WTC11 (cell line): ENCODE results near the gene CASD1. TPM values are rescaled to one million over a fixed set of nuclear protein-coding genes. Genes with fewer than 3 reads are reported as not detected.

ENCODE experiments used
- ATAC-seq: fragments of 200-7000 bp; cut with Tn5 transposase; 2 replicates; pipeline ENCODE4 v1.10.0; 2021; ENCODE audit warnings: mild to moderate bottlenecking, moderate library complexity
- CTCF ChIA-PET: fragments of 300-600 bp; sonication (Branson Sonifier 250); formaldehyde crosslinking; loops from one replicate; lab custom pipeline; 2021; ENCODE audit warnings: antibody characterized with exemption; lab: Charles Lee
- POLR2A ChIA-PET: fragments of 350-600 bp; sonication (Branson Sonifier 250); formaldehyde crosslinking; loops from one replicate; lab custom pipeline; 2021; ENCODE audit warnings: antibody characterized with exemption; lab: Charles Lee
- DNase-seq: peaks from one replicate; pipeline ENCODE4 v3.0.0; 2021; ENCODE audit warnings: low spot score
- H3K27ac Mint-ChIP-seq: 2 replicates; pipeline ENCODE4 v1.8.0; 2021; ENCODE audit warnings: mixed read lengths
- H3K27me3 Mint-ChIP-seq: 2 replicates; pipeline ENCODE4 v1.8.0; 2021; ENCODE audit warnings: low read depth, mild to moderate bottlenecking, moderate library complexity, mixed read lengths
- H3K36me3 Mint-ChIP-seq: 2 replicates; pipeline ENCODE4 v1.8.0; 2021; ENCODE audit warnings: mixed read lengths
- H3K4me1 Mint-ChIP-seq: 2 replicates; pipeline ENCODE4 v1.8.0; 2022; ENCODE audit warnings: mixed read lengths
- H3K4me3 Mint-ChIP-seq: 2 replicates; pipeline ENCODE4 v1.8.0; 2021; ENCODE audit warnings: mild to moderate bottlenecking, moderate library complexity, mixed read lengths
- H3K9me3 Mint-ChIP-seq: 2 replicates; pipeline ENCODE4 v1.8.0; 2021; ENCODE audit warnings: mixed read lengths
- E2F4 ChIP-seq: sonication (generic); formaldehyde crosslinking; IDR thresholded peaks from 2 replicates; pipeline ENCODE4 v1.8.1; 2022; ENCODE audit warnings: low read depth, mild to moderate bottlenecking, moderate library complexity, missing genetic modification reagents, borderline replicate concordance
- GABPB1 ChIP-seq: sonication (generic); formaldehyde crosslinking; IDR thresholded peaks from 2 replicates; pipeline ENCODE4 v1.8.1; 2023; ENCODE audit warnings: mild to moderate bottlenecking, missing genetic modification reagents
- GRHL2 ChIP-seq: fragments of 250-450 bp; sonication (Bioruptor Pico); IDR thresholded peaks from 2 replicates; pipeline ENCODE4 v1.8.0; 2022; ENCODE audit warnings: mild to moderate bottlenecking, moderate library complexity; ENCODE audit not compliant: insufficient replicate concordance, severe bottlenecking
- JUN ChIP-seq: sonication (generic); formaldehyde crosslinking; IDR thresholded peaks from 2 replicates; pipeline ENCODE4 v1.8.0; 2023; ENCODE audit warnings: mild to moderate bottlenecking, missing genetic modification reagents
- MLX ChIP-seq: sonication (generic); formaldehyde crosslinking; IDR thresholded peaks from 2 replicates; pipeline ENCODE4 v1.8.1; 2023; ENCODE audit warnings: mild to moderate bottlenecking, missing genetic modification reagents, moderate library complexity
- MXD4 ChIP-seq: fragments of 250-450 bp; sonication (Bioruptor Pico); IDR thresholded peaks from 2 replicates; pipeline ENCODE4 v1.8.0; 2021; ENCODE audit warnings: mild to moderate bottlenecking, moderate library complexity, borderline replicate concordance
- MYBL2 ChIP-seq: sonication (generic); formaldehyde crosslinking; IDR thresholded peaks from 2 replicates; pipeline ENCODE4 v1.8.1; 2023; ENCODE audit warnings: mild to moderate bottlenecking, moderate library complexity, missing genetic modification reagents
- NR1H2 ChIP-seq: sonication (generic); formaldehyde crosslinking; IDR thresholded peaks from 2 replicates; pipeline ENCODE4 v1.9.0; 2021; ENCODE audit warnings: mild to moderate bottlenecking, moderate library complexity, missing genetic modification reagents
- OVOL2 ChIP-seq: fragments of 250-450 bp; sonication (Bioruptor Pico); IDR thresholded peaks from 2 replicates; pipeline ENCODE4 v1.9.0; 2021; ENCODE audit warnings: mild to moderate bottlenecking, borderline replicate concordance
- ZNF138 ChIP-seq: sonication (generic); formaldehyde crosslinking; conservative IDR thresholded peaks from 2 replicates; pipeline ENCODE4 v1.8.1; 2022; ENCODE audit warnings: mild to moderate bottlenecking, moderate library complexity, missing genetic modification reagents
- ZNF219 ChIP-seq: sonication (generic); formaldehyde crosslinking; IDR thresholded peaks from 2 replicates; pipeline ENCODE4 v1.8.0; 2023; ENCODE audit warnings: missing genetic modification reagents, mild to moderate bottlenecking, borderline replicate concordance
- ZNF281 ChIP-seq: sonication (generic); formaldehyde crosslinking; IDR thresholded peaks from 2 replicates; pipeline ENCODE4 v1.8.0; 2023; ENCODE audit warnings: mild to moderate bottlenecking, missing genetic modification reagents
- ZNF317 ChIP-seq: sonication (generic); formaldehyde crosslinking; IDR thresholded peaks from 2 replicates; pipeline ENCODE4 v1.8.1; 2023; ENCODE audit warnings: low read depth, mild to moderate bottlenecking, moderate library complexity, missing genetic modification reagents, borderline replicate concordance
- ZNF512 ChIP-seq: sonication (generic); formaldehyde crosslinking; IDR thresholded peaks from 2 replicates; pipeline ENCODE4 v1.8.1; 2022; ENCODE audit warnings: missing genetic modification reagents, borderline replicate concordance
- ZSCAN18 ChIP-seq: fragments of 250-450 bp; sonication (Bioruptor Pico); IDR thresholded peaks from 2 replicates; pipeline ENCODE4 v2.1.2; 2022; ENCODE audit warnings: mild to moderate bottlenecking, moderate library complexity
- total RNA-seq: library from RNA; stranded (reverse); gene quantifications from 3 replicates; pipeline ENCODE4 v1.2.3, GENCODE V29; 2021

Gene CASD1
- total RNA-seq, 1 experiment from 2014 or later, result 19.5 TPM

- TF ChIP-seq ZSCAN18 (no peak), MXD4 (CRISPR knock-in tag) (no peak)
Measured at GRCh38 chr7:94571816-94572215, 62.2 kb downstream of the CASD1 start (continued).

GRCh38 chr7:94575646-94576045 lies 66.0 kb downstream of the CASD1 start:
- Mint-ChIP-seq H3K27ac (no peak overlapping the region), H3K36me3 (peaks cover 43% of the 10 kb centered on the region), H3K4me1 (peaks cover 10% of the 10 kb centered on the region), H3K9me3 (peaks cover 50% of the 10 kb centered on the region), H3K4me3 (no peak overlapping the region)
- no peak for DNase-seq
- CTCF ChIA-PET, result no interaction called here
- no peak for ATAC-seq
- no peak for TF ChIP-seq ZNF138
- peak; percentile 68; the same call in 1 of the 2 replicates for TF ChIP-seq ZNF317 (CRISPR knock-in tag)
- TF ChIP-seq, all 79 proteins: peak for 1
- H3K27me3 Mint-ChIP-seq, result no peaks in the 10 kb centered on the region
- POLR2A ChIA-PET, result no interaction called here

- TF ChIP-seq ZNF219 (CRISPR knock-in tag), result no peak
- TF ChIP-seq GRHL2 (CRISPR knock-in tag), result no peak
- no peak for TF ChIP-seq JUN (CRISPR knock-in tag)
- TF ChIP-seq OVOL2 (CRISPR knock-in tag), result no peak
- no peak for TF ChIP-seq MLX (CRISPR knock-in tag)
- no peak for TF ChIP-seq ZNF281 (CRISPR knock-in tag)
- no peak for TF ChIP-seq ZNF317 (CRISPR knock-in tag)
- no peak for TF ChIP-seq ZNF512 (CRISPR knock-in tag)
- no peak for TF ChIP-seq NR1H2
- TF ChIP-seq E2F4 (CRISPR knock-in tag), result no peak
- no peak for TF ChIP-seq MYBL2 (CRISPR knock-in tag)
- TF ChIP-seq GABPB1 (CRISPR knock-in tag), result no peak
- H3K9me3 Mint-ChIP-seq, result peaks cover 51% of the 10 kb centered on the region
- H3K27ac Mint-ChIP-seq, result no peak overlapping the region
- no peak for ATAC-seq
- H3K27me3 Mint-ChIP-seq, result no peaks in the 10 kb centered on the region
- H3K36me3 Mint-ChIP-seq, result peaks cover 42% of the 10 kb centered on the region
- CTCF ChIA-PET, result no interaction called here
- H3K4me3 Mint-ChIP-seq, result no peak overlapping the region
- DNase-seq, result no peak
- H3K4me1 Mint-ChIP-seq, result peaks cover 10% of the 10 kb centered on the region
- POLR2A ChIA-PET, result no interaction called here
Measured at GRCh38 chr7:94576316-94576715, 66.7 kb downstream of the CASD1 start.
